Erythroblast (primary cell): Measurements from ENCODE around the gene SYDE1.

Experiments
- GATA1 ChIP-seq: IDR thresholded peaks from 2 replicates; pipeline ENCODE4 v1.6.1; 2011; ENCODE audit warnings: low read depth, mild to moderate bottlenecking, control low read depth, low read length, moderate library complexity
- POLR2A ChIP-seq: IDR thresholded peaks from 2 replicates; pipeline ENCODE4 v1.6.1; 2011; ENCODE audit warnings: mild to moderate bottlenecking, low read length

DNA sequence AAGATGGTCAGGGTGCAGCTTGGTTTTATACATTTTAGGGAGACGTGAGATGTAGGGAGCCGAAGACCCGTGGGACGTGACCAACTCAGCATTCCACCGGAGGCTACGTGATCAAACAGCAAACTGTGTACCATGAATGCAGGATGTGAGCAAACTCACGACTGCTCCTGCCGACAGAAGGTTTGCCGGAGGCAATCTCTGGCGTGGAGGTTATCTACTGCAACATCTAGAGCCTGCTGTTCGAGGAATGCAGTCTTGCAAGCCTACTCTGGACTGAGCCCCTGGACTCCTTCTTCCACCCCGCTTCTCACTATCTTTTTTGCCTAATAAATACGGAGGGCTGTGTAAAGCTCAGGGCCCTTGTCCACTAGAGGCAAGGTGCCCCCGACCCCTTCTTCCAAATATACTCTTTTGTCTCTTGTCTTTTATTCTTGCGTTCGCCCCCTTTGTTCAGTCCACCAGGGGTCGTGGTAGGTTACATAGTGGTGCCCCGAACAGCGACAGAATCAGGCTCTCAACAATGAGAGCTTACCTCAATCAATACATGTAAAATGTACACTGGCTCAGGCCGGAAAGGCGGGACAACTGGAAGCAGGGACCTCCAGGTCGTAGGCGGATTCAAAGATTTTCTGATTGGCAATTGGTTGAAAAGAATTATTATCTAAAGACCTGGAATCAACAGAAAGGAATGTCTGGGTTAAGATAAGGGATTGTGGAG is 34.1 kb upstream of the SYDE1 start:
- TF ChIP-seq POLR2A (no peak), GATA1 (no peak)
